A549 (cell line): ENCODE results near the gene TJP2. TPM values are rescaled to one million over a fixed set of nuclear protein-coding genes. Genes with fewer than 3 reads are reported as not detected.

Experiments
- ATAC-seq, 2 experiments: fragments of 200-7000 bp in 1 of 2; fragments of >200 bp in 1 of 2; cut with Nextera tagmentation in 1 of 2; cut with Tn5 transposase in 1 of 2; 3 replicates each; pipeline versions ENCODE4 v1.8.0 to v1.9.1; 2018 to 2020; ENCODE audit warnings: mild to moderate bottlenecking in 1 of 2, moderate library complexity in 1 of 2
- CTCF ChIA-PET: fragments of 300-600 bp; sonication (Branson Sonifier 250); formaldehyde crosslinking; extraction: SDS; loops from one replicate; lab custom pipeline; 2021; ENCODE audit warnings: antibody characterized with exemption, inconsistent platforms; lab: Yijun Ruan, JAX
- POLR2A ChIA-PET: fragments of 350-600 bp; formaldehyde crosslinking; extraction: SDS; loops from one replicate; lab custom pipeline; 2021; ENCODE audit warnings: antibody characterized with exemption, inconsistent platforms; lab: Yijun Ruan, JAX
- DNase-seq, 2 experiments: peaks; one replicate each; pipeline versions ENCODE4 v3.0.0 to v3.0.0-alpha.2; 2011 to 2016; ENCODE audit warnings: low read depth in 1 of 2, low spot score in 1 of 2
- FAIRE-seq: peaks from 2 replicates; lab custom pipeline; 2011; peaks lifted over from hg19 to GRCh38; lab: Jason Lieb, UNC
- H3K27ac ChIP-seq, 2 experiments: fragments of >200 bp; sonication (Bioruptor Twin); formaldehyde crosslinking; 3 replicates each; pipeline ENCODE4 v1.5.1; 2016 to 2017
- H3K4me1 ChIP-seq: fragments of >200 bp; sonication (Bioruptor Twin); formaldehyde crosslinking; 3 replicates; pipeline ENCODE4 v1.6.1; 2016
- H3K4me2 ChIP-seq: fragments of >200 bp; sonication (Bioruptor Twin); formaldehyde crosslinking; 3 replicates; pipeline ENCODE4 v1.6.1; 2016
- H3K4me3 ChIP-seq: fragments of >200 bp; sonication (Bioruptor Twin); formaldehyde crosslinking; 3 replicates; pipeline ENCODE4 v1.5.1; 2016
- H3K9me3 ChIP-seq: fragments of >200 bp; sonication (Bioruptor Twin); formaldehyde crosslinking; 3 replicates; pipeline ENCODE4 v1.6.1; 2016
- CEBPB ChIP-seq, 2 experiments: fragments of >200 bp in 1 of 2; sonication (Bioruptor Twin) in 1 of 2; formaldehyde crosslinking in 1 of 2; IDR thresholded peaks; 2 replicates each; pipeline ENCODE4 v1.6.1; 2012 to 2016
- CHD2 ChIP-seq: fragments of 150-350 bp; IDR thresholded peaks from 2 replicates; pipeline ENCODE4 v1.6.1; 2014; ENCODE audit warnings: low read length; ENCODE audit not compliant: partially characterized antibody
- CHD4 ChIP-seq: fragments of 200-600 bp; sonication (generic); IDR thresholded peaks from 2 replicates; pipeline ENCODE4 v1.6.1; 2016; ENCODE audit warnings: antibody characterized with exemption, mild to moderate bottlenecking, borderline replicate concordance
- ESRRA ChIP-seq: fragments of 150-350 bp; IDR thresholded peaks from 2 replicates; pipeline ENCODE4 v1.6.1; 2014; ENCODE audit warnings: mild to moderate bottlenecking, low read length, borderline replicate concordance
- GATA3 ChIP-seq: IDR thresholded peaks from 2 replicates; pipeline ENCODE4 v1.6.1; 2012; ENCODE audit warnings: borderline replicate concordance
- HDAC2 ChIP-seq: fragments of 200-600 bp; sonication (generic); IDR thresholded peaks from 2 replicates; pipeline ENCODE4 v1.6.1; 2016
- HOXB13 ChIP-seq: fragments of 250-450 bp; sonication (Bioruptor Pico); IDR thresholded peaks from 2 replicates; pipeline ENCODE4 v1.5.0; 2020; ENCODE audit warnings: low read depth, mild to moderate bottlenecking, moderate library complexity
- HOXB5 ChIP-seq: fragments of 250-450 bp; sonication (Bioruptor Pico); IDR thresholded peaks from 2 replicates; pipeline ENCODE4 v1.5.0; 2020; ENCODE audit warnings: mild to moderate bottlenecking, moderate library complexity
- JUN ChIP-seq, 2 experiments: fragments of >200 bp; sonication (Bioruptor Twin); formaldehyde crosslinking; IDR thresholded peaks; 2 replicates in 1 of 2; 3 replicates in 1 of 2; pipeline ENCODE4 v1.6.1; 2016 to 2017
- KDM1A ChIP-seq: fragments of 200-600 bp; sonication (generic); IDR thresholded peaks from 2 replicates; pipeline ENCODE4 v1.6.1; 2016; ENCODE audit warnings: low read depth, mild to moderate bottlenecking
- MAFK ChIP-seq: fragments of 450-650 bp; IDR thresholded peaks from 2 replicates; pipeline ENCODE4 v1.6.1; 2014; ENCODE audit not compliant: partially characterized antibody
- NFE2L2 ChIP-seq: fragments of 150-350 bp; conservative IDR thresholded peaks from 2 replicates; pipeline ENCODE4 v1.6.1; 2014; ENCODE audit warnings: low read length
- NR3C1 ChIP-seq: fragments of >200 bp; sonication (Bioruptor Twin); formaldehyde crosslinking; IDR thresholded peaks from 3 replicates; pipeline ENCODE4 v1.6.1; 2017
- RAD21 ChIP-seq, 2 experiments: fragments of >200 bp in 1 of 2; sonication (Bioruptor Twin) in 1 of 2; formaldehyde crosslinking in 1 of 2; IDR thresholded peaks in 1 of 2; conservative IDR thresholded peaks in 1 of 2; 2 replicates in 1 of 2; 3 replicates in 1 of 2; pipeline ENCODE4 v1.6.1; 2012 to 2018; ENCODE audit warnings: inconsistent platforms in 1 of 2
- RCOR1 ChIP-seq: fragments of 150-350 bp; IDR thresholded peaks from 2 replicates; pipeline ENCODE4 v1.6.1; 2014; ENCODE audit warnings: antibody characterized with exemption, low read length, low read depth
- RNF2 ChIP-seq: fragments of 200-600 bp; sonication (generic); IDR thresholded peaks from 2 replicates; pipeline ENCODE4 v1.6.1; 2016; ENCODE audit warnings: low read depth, mild to moderate bottlenecking, antibody characterized with exemption, moderate library complexity, borderline replicate concordance
- SMC3 ChIP-seq: fragments of >200 bp; sonication (Bioruptor Twin); formaldehyde crosslinking; IDR thresholded peaks from 3 replicates; pipeline ENCODE4 v1.6.1; 2018; ENCODE audit warnings: inconsistent platforms
- ZFP36 ChIP-seq: fragments of 450-650 bp; IDR thresholded peaks from 2 replicates; pipeline ENCODE4 v1.6.1; 2014; ENCODE audit warnings: borderline replicate concordance; ENCODE audit not compliant: partially characterized antibody
- ZSCAN20 ChIP-seq: fragments of 250-450 bp; sonication (Bioruptor Pico); IDR thresholded peaks from 2 replicates; pipeline ENCODE4 v1.8.0; 2022; ENCODE audit warnings: mild to moderate bottlenecking, moderate library complexity
- WGBS: methylation state at CpG from one replicate; pipeline ENCODE4 v1.1.6; 2017; ENCODE audit errors: missing lambda C conversion rate; 5-methylcytosine and 5-hydroxymethylcytosine counted together
- polyA plus RNA-seq, 4 experiments: library from polyadenylated mRNA; depleted of rRNA in 3 of 4; stranded (reverse); fragments of >200 nt; fragmentation: RNase III in 1 of 4; extraction: RNeasy Plus Mini Kit Qiagen cat#74134 plus additional on column Dnase treatment in 1 of 4; gene quantifications; 2 replicates in 3 of 4; 3 replicates in 1 of 4; pipeline ENCODE4 v1.2.3, GENCODE V29; 2011 to 2017
- TF ChIP-seq, protein P1 (sequence below): fragments of >200 bp; sonication (Bioruptor Twin); formaldehyde crosslinking; IDR thresholded peaks from 2 replicates; pipeline ENCODE4 v1.6.1; 2016
- TF ChIP-seq, protein P2 (sequence below): IDR thresholded peaks from 2 replicates; pipeline ENCODE4 v1.6.1; 2012
- TF ChIP-seq, protein P3 (sequence below): fragments of 450-650 bp; IDR thresholded peaks from 2 replicates; pipeline ENCODE4 v1.6.1; 2014; ENCODE audit warnings: antibody characterized with exemption
- TF ChIP-seq, protein P4 (sequence below): fragments of 150-350 bp; IDR thresholded peaks from 2 replicates; pipeline ENCODE4 v1.6.1; 2014; ENCODE audit warnings: low read depth, mild to moderate bottlenecking, low read length
- TF ChIP-seq, protein P5 (sequence below): fragments of 250-450 bp; sonication (Bioruptor Pico); IDR thresholded peaks from 2 replicates; pipeline ENCODE4 v1.5.0; 2020; ENCODE audit warnings: low read depth, mild to moderate bottlenecking, moderate library complexity

Gene TJP2
- polyA plus RNA-seq, 2 of the 4 experiments (the other 2 are of a cell fraction) = 1.7 to 3.6 TPM

DNA sequence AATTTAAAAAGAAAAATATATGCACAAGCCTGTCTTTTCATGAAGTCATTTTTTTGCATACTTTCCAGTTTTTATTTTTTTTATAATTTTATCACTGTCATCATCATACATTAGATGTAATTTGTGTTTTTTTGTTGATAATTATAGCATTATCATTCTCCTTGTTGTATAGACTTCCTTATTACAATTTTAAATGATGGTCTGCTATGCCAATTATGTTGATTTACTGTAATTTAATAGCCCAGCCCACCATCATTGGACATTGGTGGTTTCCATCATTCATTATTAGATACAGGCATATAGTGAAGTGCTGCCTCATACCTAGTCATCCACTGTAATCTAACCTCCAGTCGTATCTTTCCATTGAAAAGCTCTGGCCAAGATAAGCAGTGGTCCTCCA is 3.8 kb upstream of the TJP2 start (continued):
- TF ChIP-seq, protein P1, sequence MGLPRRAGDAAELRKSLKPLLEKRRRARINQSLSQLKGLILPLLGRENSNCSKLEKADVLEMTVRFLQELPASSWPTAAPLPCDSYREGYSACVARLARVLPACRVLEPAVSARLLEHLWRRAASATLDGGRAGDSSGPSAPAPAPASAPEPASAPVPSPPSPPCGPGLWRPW = no peak
- TF ChIP-seq RNF2 (no peak), ESRRA (no peak)
- TF ChIP-seq, all 56 proteins: peak for 0

DNA sequence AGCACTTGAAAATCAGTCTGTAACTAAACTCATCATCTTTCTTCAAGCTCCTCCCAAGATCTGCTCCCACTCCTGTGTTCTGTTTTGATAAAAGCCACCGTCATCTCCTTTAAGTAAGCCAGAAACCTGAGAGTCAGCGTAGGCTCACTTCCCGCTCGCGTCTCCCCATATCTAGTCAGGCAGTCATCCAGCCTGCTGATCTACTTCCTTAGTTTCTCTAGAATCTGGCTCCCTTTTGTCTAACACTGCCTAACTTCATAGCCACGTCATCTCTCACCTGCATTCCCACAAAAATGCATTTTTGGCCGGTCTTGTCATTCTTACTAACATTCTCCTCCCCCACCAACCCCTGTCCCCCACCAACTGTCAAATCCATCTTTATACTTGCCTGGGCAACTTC is 3.0 kb upstream of the TJP2 start:
- Histone ChIP-seq H3K4me2 (no peak overlapping the region), H3K27ac (no peak overlapping the region), H3K4me3 (no peak overlapping the region), H3K9me3 (no peaks in the 10 kb centered on the region), H3K4me1 (no peaks in the 10 kb centered on the region)
- WGBS = 90% methylated on average over 7 of the region's 7 CpGs
- CTCF ChIA-PET = interaction anchor here (0.5 kb wide), 1 partner anchor 747 kb away, joined by 3 read pairs; no protein-coding TSS in a partner anchor
- FAIRE-seq (no peak), DNase-seq (no peak), ATAC-seq (no peak)
- TF ChIP-seq NFE2L2 (no peak), HOXB13 (CRISPR knock-in tag) (no peak), HDAC2 (no peak), CEBPB (IDR thresholded peaks at IDR 0.05) (no peak), SMC3 (no peak), GATA3 (no peak), KDM1A (no peak), JUN (IDR thresholded peaks at IDR 0.05) (no peak), HOXB5 (CRISPR knock-in tag) (no peak), MAFK (no peak), ZSCAN20 (no peak)
- TF ChIP-seq, protein P2, sequence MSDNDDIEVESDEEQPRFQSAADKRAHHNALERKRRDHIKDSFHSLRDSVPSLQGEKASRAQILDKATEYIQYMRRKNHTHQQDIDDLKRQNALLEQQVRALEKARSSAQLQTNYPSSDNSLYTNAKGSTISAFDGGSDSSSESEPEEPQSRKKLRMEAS = no peak
- TF ChIP-seq, protein P3, sequence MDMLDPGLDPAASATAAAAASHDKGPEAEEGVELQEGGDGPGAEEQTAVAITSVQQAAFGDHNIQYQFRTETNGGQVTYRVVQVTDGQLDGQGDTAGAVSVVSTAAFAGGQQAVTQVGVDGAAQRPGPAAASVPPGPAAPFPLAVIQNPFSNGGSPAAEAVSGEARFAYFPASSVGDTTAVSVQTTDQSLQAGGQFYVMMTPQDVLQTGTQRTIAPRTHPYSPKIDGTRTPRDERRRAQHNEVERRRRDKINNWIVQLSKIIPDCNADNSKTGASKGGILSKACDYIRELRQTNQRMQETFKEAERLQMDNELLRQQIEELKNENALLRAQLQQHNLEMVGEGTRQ = no peak
- TF ChIP-seq, protein P1 = no peak
- POLR2A ChIA-PET = no interaction called here

DNA sequence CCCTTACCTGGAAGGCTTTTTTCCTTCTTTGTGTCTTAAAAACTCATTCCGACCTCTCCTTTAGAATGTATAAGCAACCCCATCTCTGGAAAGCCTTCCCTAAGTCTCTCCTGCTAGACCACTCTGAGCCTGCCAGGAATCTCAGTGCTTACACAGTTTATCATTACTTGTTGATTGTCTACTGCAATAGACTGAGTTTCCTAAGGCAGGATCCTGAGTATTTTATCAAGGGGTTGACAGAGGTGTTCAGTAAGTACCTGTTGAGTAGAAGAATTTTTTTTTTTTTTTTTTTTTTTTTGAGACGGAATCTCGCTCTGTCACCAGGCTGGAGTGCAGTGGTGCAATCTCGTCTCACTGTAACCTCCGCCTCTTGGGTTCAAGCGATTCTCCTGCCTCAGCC is 2.6 kb upstream of the TJP2 start:
- TF ChIP-seq, protein P4, sequence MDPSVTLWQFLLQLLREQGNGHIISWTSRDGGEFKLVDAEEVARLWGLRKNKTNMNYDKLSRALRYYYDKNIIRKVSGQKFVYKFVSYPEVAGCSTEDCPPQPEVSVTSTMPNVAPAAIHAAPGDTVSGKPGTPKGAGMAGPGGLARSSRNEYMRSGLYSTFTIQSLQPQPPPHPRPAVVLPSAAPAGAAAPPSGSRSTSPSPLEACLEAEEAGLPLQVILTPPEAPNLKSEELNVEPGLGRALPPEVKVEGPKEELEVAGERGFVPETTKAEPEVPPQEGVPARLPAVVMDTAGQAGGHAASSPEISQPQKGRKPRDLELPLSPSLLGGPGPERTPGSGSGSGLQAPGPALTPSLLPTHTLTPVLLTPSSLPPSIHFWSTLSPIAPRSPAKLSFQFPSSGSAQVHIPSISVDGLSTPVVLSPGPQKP = no peak
- DNase-seq = no peak
- Histone ChIP-seq H3K9me3 (no peaks in the 10 kb centered on the region), H3K27ac (no peak overlapping the region), H3K4me1 (no peaks in the 10 kb centered on the region), H3K4me3 (no peak overlapping the region), H3K4me2 (no peak overlapping the region)
- 89% methylated on average over 6 of the region's 6 CpGs for WGBS
- ChIA-PET CTCF (interaction anchor here (0.5 kb wide), 1 partner anchor 747 kb away, joined by 3 read pairs; no protein-coding TSS in a partner anchor), POLR2A (no interaction called here)
- no peak for ATAC-seq
- no peak for FAIRE-seq

DNA sequence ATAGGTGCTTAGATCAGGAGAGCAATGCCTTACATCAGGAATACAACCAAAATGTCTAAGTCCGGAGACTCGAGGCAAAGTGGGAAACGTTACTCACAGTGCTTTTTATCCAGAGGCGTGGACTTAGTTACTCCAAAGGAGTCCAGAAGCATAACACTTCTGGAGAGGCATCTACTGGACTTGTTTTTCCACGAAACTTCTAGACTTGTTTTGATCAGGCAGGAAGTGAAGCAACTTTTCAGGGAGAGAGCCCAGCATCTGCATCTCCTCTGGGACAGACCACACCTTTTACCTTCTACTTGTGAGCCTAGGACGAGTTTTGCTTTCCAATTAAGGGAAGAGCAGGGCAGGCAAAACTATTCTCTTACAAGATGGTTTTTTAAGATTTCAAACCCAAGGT is 1.2 kb upstream of the TJP2 start:
- peaks cover 3% of the 10 kb centered on the region; the same call in 1 of the 3 replicates for H3K4me1 ChIP-seq
- CTCF ChIA-PET = no interaction called here
- FAIRE-seq (no peak), DNase-seq (no peak), ATAC-seq (no peak)
- H3K27ac ChIP-seq = no peak overlapping the region
- no peak overlapping the region for H3K4me3 ChIP-seq
- 54% methylated on average over 6 of the region's 6 CpGs for WGBS
- H3K4me2 ChIP-seq = no peak overlapping the region
- no peaks in the 10 kb centered on the region for H3K9me3 ChIP-seq
- POLR2A ChIA-PET = no interaction called here
- no peak for TF ChIP-seq ZFP36
- TF ChIP-seq CHD2 = no peak
- no peak for TF ChIP-seq CHD4
- TF ChIP-seq NR3C1 = no peak
- no peak for TF ChIP-seq RAD21 (conservative IDR thresholded peaks at IDR 0.05 in 1 of 2, IDR thresholded peaks at IDR 0.05 in 1 of 2)
- TF ChIP-seq RCOR1 = no peak
- TF ChIP-seq, protein P5, sequence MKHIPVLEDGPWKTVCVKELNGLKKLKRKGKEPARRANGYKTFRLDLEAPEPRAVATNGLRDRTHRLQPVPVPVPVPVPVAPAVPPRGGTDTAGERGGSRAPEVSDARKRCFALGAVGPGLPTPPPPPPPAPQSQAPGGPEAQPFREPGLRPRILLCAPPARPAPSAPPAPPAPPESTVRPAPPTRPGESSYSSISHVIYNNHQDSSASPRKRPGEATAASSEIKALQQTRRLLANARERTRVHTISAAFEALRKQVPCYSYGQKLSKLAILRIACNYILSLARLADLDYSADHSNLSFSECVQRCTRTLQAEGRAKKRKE (CRISPR knock-in tag) = no peak
